ENCODE measurements around the gene LMF1. TPM values are rescaled to one million over a fixed set of nuclear protein-coding genes. Genes with fewer than 3 reads are reported as not detected.

The LMF1 gene
- total RNA-seq, 1 donor from 2014 or later = 26.0 TPM

GRCh38 chr16:844638-845350 is 126.0 kb downstream of the LMF1 start:
- TF ChIP-seq, protein P1, sequence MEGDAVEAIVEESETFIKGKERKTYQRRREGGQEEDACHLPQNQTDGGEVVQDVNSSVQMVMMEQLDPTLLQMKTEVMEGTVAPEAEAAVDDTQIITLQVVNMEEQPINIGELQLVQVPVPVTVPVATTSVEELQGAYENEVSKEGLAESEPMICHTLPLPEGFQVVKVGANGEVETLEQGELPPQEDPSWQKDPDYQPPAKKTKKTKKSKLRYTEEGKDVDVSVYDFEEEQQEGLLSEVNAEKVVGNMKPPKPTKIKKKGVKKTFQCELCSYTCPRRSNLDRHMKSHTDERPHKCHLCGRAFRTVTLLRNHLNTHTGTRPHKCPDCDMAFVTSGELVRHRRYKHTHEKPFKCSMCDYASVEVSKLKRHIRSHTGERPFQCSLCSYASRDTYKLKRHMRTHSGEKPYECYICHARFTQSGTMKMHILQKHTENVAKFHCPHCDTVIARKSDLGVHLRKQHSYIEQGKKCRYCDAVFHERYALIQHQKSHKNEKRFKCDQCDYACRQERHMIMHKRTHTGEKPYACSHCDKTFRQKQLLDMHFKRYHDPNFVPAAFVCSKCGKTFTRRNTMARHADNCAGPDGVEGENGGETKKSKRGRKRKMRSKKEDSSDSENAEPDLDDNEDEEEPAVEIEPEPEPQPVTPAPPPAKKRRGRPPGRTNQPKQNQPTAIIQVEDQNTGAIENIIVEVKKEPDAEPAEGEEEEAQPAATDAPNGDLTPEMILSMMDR (IDR thresholded peaks at IDR 0.05) = no peak
- TF ChIP-seq POLR2AphosphoS5 (IDR thresholded peaks at IDR 0.05; ENCODE audit: insufficient read depth in 1 of 2, low read depth in 1 of 2) (no peak), POLR2A (IDR thresholded peaks at IDR 0.05) (no peak)
- no peak overlapping the region for H3K4me3 ChIP-seq
- no peaks in the 10 kb centered on the region for H3K36me3 ChIP-seq
- H3K27me3 ChIP-seq = no peaks in the 10 kb centered on the region
- H3K9me3 ChIP-seq = no peaks in the 10 kb centered on the region
- no peak for DNase-seq (ENCODE audit: extremely low spot score in 2 of 2)
- no peaks in the 10 kb centered on the region for H3K4me1 ChIP-seq
- H3K27ac ChIP-seq = no peak overlapping the region
- intact Hi-C loops (cut with DNase I) = no loop called here

DNA sequence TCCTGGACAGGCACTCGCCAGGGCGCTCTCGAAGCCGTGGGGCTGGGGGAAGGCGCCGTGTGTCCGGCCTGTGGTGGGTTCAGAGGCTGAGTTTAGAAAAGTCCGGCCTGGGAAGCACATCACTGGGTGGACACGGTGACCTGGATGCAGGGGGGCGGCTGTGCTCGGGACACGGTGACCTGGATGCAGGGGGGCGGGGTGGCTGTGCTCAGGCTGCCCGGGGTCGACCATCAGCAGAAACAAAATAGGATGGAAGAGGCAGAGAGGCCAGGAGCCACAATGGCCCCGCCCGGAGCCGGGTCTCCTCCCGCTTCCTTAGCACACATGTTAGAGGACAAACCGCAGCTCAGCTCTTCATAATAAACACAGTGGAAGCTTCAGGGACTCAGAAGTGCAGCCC is 127.0 kb downstream of the LMF1 start:
- no peaks in the 10 kb centered on the region for H3K27me3 ChIP-seq
- H3K27ac ChIP-seq = no peak overlapping the region
- no peak overlapping the region for H3K4me3 ChIP-seq
- intact Hi-C loops (cut with DNase I) = no loop called here
- TF ChIP-seq POLR2A (IDR thresholded peaks at IDR 0.05) = no peak
- no peak for TF ChIP-seq POLR2AphosphoS5 (IDR thresholded peaks at IDR 0.05; ENCODE audit: insufficient read depth in 1 of 2, low read depth in 1 of 2)
- TF ChIP-seq, protein P1 (IDR thresholded peaks at IDR 0.05) = no peak
- H3K4me1 ChIP-seq = no peaks in the 10 kb centered on the region
- H3K36me3 ChIP-seq = no peaks in the 10 kb centered on the region
- no peaks in the 10 kb centered on the region for H3K9me3 ChIP-seq
- DNase-seq (ENCODE audit: extremely low spot score in 2 of 2) = no peak

DNA sequence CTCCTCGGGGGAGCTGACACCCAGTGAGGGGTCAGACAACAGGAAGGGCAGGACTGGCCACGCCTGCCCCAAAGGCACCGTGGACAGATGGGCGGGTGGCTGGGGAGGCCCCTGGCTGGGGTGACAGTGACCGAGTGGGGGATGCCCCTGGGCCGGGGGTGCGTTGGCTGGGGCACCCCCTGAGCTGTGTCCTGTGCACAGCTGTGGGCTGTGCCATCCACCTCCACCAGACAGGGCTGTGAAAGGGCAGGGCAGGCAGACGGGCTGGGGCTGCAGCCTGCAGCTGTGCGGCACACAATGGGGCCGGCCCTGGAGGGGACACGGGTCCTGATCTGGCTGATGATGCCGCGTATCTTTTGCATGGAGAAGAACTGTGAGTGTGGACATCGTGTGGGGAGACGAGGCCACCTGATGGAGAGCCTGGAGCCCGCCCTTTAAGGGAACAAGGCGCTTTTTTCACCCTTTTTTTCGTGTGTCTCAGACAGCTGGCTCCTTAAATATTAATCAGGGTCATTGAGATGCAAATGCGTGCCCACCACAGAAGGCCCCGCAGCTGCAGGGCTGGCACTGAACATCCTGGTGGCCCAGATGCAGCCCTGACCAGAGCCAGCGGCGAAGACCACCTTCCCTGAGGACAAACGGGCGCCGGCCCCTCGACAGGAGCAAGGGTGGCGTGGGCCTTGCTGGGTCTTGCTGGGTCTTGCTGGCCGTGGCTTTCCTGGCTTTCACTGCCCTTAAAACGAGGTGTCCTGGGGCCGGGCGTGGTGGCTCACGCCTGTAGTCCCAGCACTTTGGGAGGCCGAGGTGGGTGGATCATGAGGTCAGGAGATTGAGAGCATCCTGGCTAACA is 127.8 kb downstream of the LMF1 start:
- no peak overlapping the region for H3K27ac ChIP-seq
- H3K4me3 ChIP-seq = no peak overlapping the region
- DNase-seq (ENCODE audit: extremely low spot score in 2 of 2) = no peak
- TF ChIP-seq POLR2A (IDR thresholded peaks at IDR 0.05) (no peak), POLR2AphosphoS5 (IDR thresholded peaks at IDR 0.05; ENCODE audit: insufficient read depth in 1 of 2, low read depth in 1 of 2) (no peak)
- TF ChIP-seq, protein P1 (IDR thresholded peaks at IDR 0.05) = no peak
- no peaks in the 10 kb centered on the region for H3K4me1 ChIP-seq
- no peaks in the 10 kb centered on the region for H3K9me3 ChIP-seq
- H3K27me3 ChIP-seq = no peaks in the 10 kb centered on the region
- intact Hi-C loops (cut with DNase I) = no loop called here
- no peaks in the 10 kb centered on the region for H3K36me3 ChIP-seq

DNA sequence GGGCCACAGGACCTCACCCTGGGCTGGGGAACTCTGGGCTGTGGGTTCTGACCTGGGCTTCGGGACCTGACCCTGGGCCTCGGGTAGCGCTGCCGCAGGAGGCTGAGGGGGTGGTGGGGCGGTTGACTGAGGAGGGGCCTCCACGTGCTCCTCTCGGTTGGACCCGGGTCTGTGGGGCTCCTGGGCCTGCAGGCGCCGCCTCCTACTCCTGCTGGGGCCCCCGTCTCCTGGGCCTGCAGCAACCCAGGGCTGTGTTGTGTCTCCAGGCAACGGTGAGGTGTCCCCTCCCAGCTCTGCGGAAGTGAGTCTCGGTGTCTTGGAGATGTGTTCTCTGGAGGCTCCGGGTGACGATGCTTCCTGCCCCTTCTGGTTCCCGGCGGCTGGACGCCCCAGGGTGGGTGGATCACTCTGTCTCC is 128.7 kb downstream of the LMF1 start:
- H3K4me3 ChIP-seq = no peak overlapping the region
- no peak overlapping the region for H3K27ac ChIP-seq
- peaks cover under 1% of the 10 kb centered on the region for H3K9me3 ChIP-seq
- H3K4me1 ChIP-seq = no peaks in the 10 kb centered on the region
- no peak for DNase-seq (ENCODE audit: extremely low spot score in 2 of 2)
- no peak for TF ChIP-seq POLR2AphosphoS5 (IDR thresholded peaks at IDR 0.05; ENCODE audit: insufficient read depth in 1 of 2, low read depth in 1 of 2)
- no peak for TF ChIP-seq POLR2A (IDR thresholded peaks at IDR 0.05)
- TF ChIP-seq, protein P1 (IDR thresholded peaks at IDR 0.05) = no peak
- intact Hi-C loops (cut with DNase I) = no loop called here
- H3K27me3 ChIP-seq = no peaks in the 10 kb centered on the region
- H3K36me3 ChIP-seq = no peaks in the 10 kb centered on the region

Measured in vagina (tissue), 2 donors.